WERI-Rb-1 (cell line): ENCODE data around the gene PEAK1.

Experiments
- DNase-seq: peaks from one replicate; pipeline ENCODE4 v3.0.0-alpha.2; 2020
- H3K27ac ChIP-seq: fragments of 250-450 bp; sonication (Bioruptor Pico); 2 replicates; pipeline ENCODE4 v1.5.1; 2020; ENCODE audit warnings: mild to moderate bottlenecking, moderate library complexity
- H3K27me3 ChIP-seq: fragments of 250-450 bp; sonication (Bioruptor Pico); 2 replicates; pipeline ENCODE4 v1.5.1; 2021; ENCODE audit warnings: mild to moderate bottlenecking, low read depth, moderate library complexity; ENCODE audit not compliant: insufficient read depth, severe bottlenecking
- H3K36me3 ChIP-seq: fragments of 250-450 bp; sonication (Bioruptor Pico); 2 replicates; pipeline ENCODE4 v1.5.1; 2020; ENCODE audit warnings: mild to moderate bottlenecking, moderate library complexity
- H3K4me3 ChIP-seq: 2 replicates; pipeline ENCODE4 v1.5.1; 2011; ENCODE audit warnings: low read depth, mild to moderate bottlenecking, control low read depth, low read length
- H3K9me3 ChIP-seq: fragments of 250-450 bp; sonication (Bioruptor Pico); 2 replicates; pipeline ENCODE4 v1.5.1; 2021; ENCODE audit warnings: mild to moderate bottlenecking, moderate library complexity; ENCODE audit not compliant: severe bottlenecking
- CTCF ChIP-seq: IDR thresholded peaks from 2 replicates; pipeline ENCODE4 v1.5.1; 2011; ENCODE audit warnings: low read depth, mild to moderate bottlenecking, control low read depth, inconsistent platforms, low read length

Gene PEAK1

GRCh38 chr15:77430652-77431051 lies 10.7 kb upstream of the PEAK1 start:
- Histone ChIP-seq H3K27me3 (no peaks in the 10 kb centered on the region), H3K9me3 (no peaks in the 10 kb centered on the region), H3K4me3 (no peak overlapping the region), H3K27ac (no peak overlapping the region), H3K36me3 (no peaks in the 10 kb centered on the region)
- no peak for TF ChIP-seq CTCF
- DNase-seq = no peak

- no peaks in the 10 kb centered on the region for H3K9me3 ChIP-seq
- no peak overlapping the region for H3K27ac ChIP-seq
- H3K27me3 ChIP-seq = no peaks in the 10 kb centered on the region
- no peaks in the 10 kb centered on the region for H3K36me3 ChIP-seq
- no peak for TF ChIP-seq CTCF
- no peak overlapping the region for H3K4me3 ChIP-seq
- no peak for DNase-seq
Observed at GRCh38 chr15:77430213-77430612, 10.3 kb upstream of the PEAK1 start.

GRCh38 chr15:77426871-77427270 lies 7.0 kb upstream of the PEAK1 start:
- H3K27ac ChIP-seq = no peak overlapping the region

GRCh38 chr15:77426377-77426776 lies 6.5 kb upstream of the PEAK1 start:
- no peak for TF ChIP-seq CTCF
- H3K27ac ChIP-seq = no peak overlapping the region
- H3K36me3 ChIP-seq = no peaks in the 10 kb centered on the region
- no peaks in the 10 kb centered on the region for H3K9me3 ChIP-seq
- DNase-seq = no peak
- no peaks in the 10 kb centered on the region for H3K27me3 ChIP-seq
- no peak overlapping the region for H3K4me3 ChIP-seq

More at GRCh38 chr15:77426871-77427270, 7.0 kb upstream of the PEAK1 start:
- Histone ChIP-seq H3K27me3 (no peaks in the 10 kb centered on the region), H3K9me3 (no peaks in the 10 kb centered on the region), H3K4me3 (no peak overlapping the region), H3K36me3 (no peaks in the 10 kb centered on the region)
- DNase-seq = no peak
- TF ChIP-seq CTCF = no peak

- Histone ChIP-seq H3K27ac (no peak overlapping the region), H3K4me3 (no peak overlapping the region), H3K9me3 (no peaks in the 10 kb centered on the region), H3K27me3 (no peaks in the 10 kb centered on the region), H3K36me3 (no peaks in the 10 kb centered on the region)
- no peak for TF ChIP-seq CTCF
- no peak for DNase-seq
Observed at GRCh38 chr15:77425104-77425503, 5.2 kb upstream of the PEAK1 start.

GRCh38 chr15:77421370-77421700 lies 1.4 kb upstream of the PEAK1 start:
- Histone ChIP-seq H3K27ac (no peak overlapping the region; the same call in 1 of the 2 replicates), H3K9me3 (no peaks in the 10 kb centered on the region), H3K27me3 (no peaks in the 10 kb centered on the region), H3K4me3 (peak overlapping the region; percentile 96), H3K36me3 (no peaks in the 10 kb centered on the region)
- DNase-seq = no peak
- TF ChIP-seq CTCF = no peak
